MM.1S (cell line): Measurements from ENCODE around the gene BCL3.

Experiments
- CTCF ChIP-seq: fragments of 300-600 bp; sonication (generic); IDR thresholded peaks from 2 replicates; pipeline ENCODE4 v1.5.1; 2016; ENCODE audit warnings: antibody characterized with exemption, low read length, mixed read lengths
- EZH2 ChIP-seq: fragments of 300-600 bp; sonication (generic); optimal IDR thresholded peaks from 2 replicates; pipeline ENCODE3; 2017; ENCODE audit warnings: low read depth, mild to moderate bottlenecking, antibody characterized with exemption, low read length, mixed read lengths

- no peak for TF ChIP-seq CTCF
- no peak for TF ChIP-seq EZH2
Observed at GRCh38 chr19:44796701-44797115, 48.2 kb downstream of the BCL3 start.
